ENCODE results near the gene OR1D2.

Gene OR1D2

GRCh38 chr17:3039736-3040135, 64.5 kb downstream of the OR1D2 start:
- DNase-seq (ENCODE audit: insufficient read length) (no peak), FAIRE-seq (no peak)
- TF ChIP-seq TAF1 (IDR thresholded peaks at IDR 0.05; ENCODE audit: borderline replicate concordance, low read depth, low read length) (no peak), POLR2AphosphoS5 (IDR thresholded peaks at IDR 0.05; ENCODE audit: low read depth, low read length) (no peak), POLR2A (IDR thresholded peaks at IDR 0.05; ENCODE audit: low read depth, low read length) (no peak)

- FAIRE-seq (no peak), DNase-seq (ENCODE audit: insufficient read length) (no peak)
- TF ChIP-seq POLR2AphosphoS5 (IDR thresholded peaks at IDR 0.05; ENCODE audit: low read depth, low read length), result no peak
- no peak for TF ChIP-seq TAF1 (IDR thresholded peaks at IDR 0.05; ENCODE audit: borderline replicate concordance, low read depth, low read length)
- TF ChIP-seq POLR2A (IDR thresholded peaks at IDR 0.05; ENCODE audit: low read depth, low read length), result no peak
Observed at GRCh38 chr17:3038941-3039340, 65.3 kb downstream of the OR1D2 start.
